GM23338 (cell line): ENCODE results near the gene KRT71. TPM values are rescaled to one million over a fixed set of nuclear protein-coding genes. Genes with fewer than 3 reads are reported as not detected.

Source experiments
- ATAC-seq: fragments of 200-7000 bp; cut with Tn5 transposase; 3 replicates; pipeline ENCODE4 v1.9.1; 2020
- DNase-seq: peaks from one replicate; pipeline ENCODE4 v3.0.0-alpha.2; 2015; ENCODE audit warnings: low spot score
- H2AFZ ChIP-seq: fragments of 200-600 bp; sonication (generic); 2 replicates; pipeline ENCODE4 v1.8.0; 2016; ENCODE audit warnings: antibody characterized with exemption, mild to moderate bottlenecking, moderate library complexity
- H3F3A ChIP-seq: fragments of 200-600 bp; sonication (generic); replicated peaks from 2 replicates; pipeline ENCODE4 v1.8.0; 2017; ENCODE audit warnings: antibody characterized with exemption, mixed run types, low read depth
- H3K27ac ChIP-seq: fragments of 200-600 bp; sonication (generic); 2 replicates; pipeline ENCODE4 v1.6.1; 2016; ENCODE audit warnings: low read depth
- H3K27me3 ChIP-seq: fragments of 200-600 bp; sonication (generic); 2 replicates; pipeline ENCODE4 v1.8.0; 2016; ENCODE audit warnings: mild to moderate bottlenecking, mixed run types, moderate library complexity; ENCODE audit not compliant: insufficient read depth
- H3K36me3 ChIP-seq: fragments of 200-600 bp; sonication (generic); 2 replicates; pipeline ENCODE4 v1.8.0; 2016; ENCODE audit warnings: mild to moderate bottlenecking; ENCODE audit not compliant: insufficient read depth
- H3K4me1 ChIP-seq: fragments of 200-600 bp; sonication (generic); 2 replicates; pipeline ENCODE4 v1.8.0; 2016; ENCODE audit warnings: mild to moderate bottlenecking, moderate library complexity; ENCODE audit not compliant: insufficient read depth
- H3K4me2 ChIP-seq: fragments of 200-600 bp; sonication (generic); 2 replicates; pipeline ENCODE4 v1.7.1; 2017; ENCODE audit warnings: mixed run types
- H3K4me3 ChIP-seq: fragments of 200-600 bp; sonication (generic); 2 replicates; pipeline ENCODE4 v1.6.1; 2016; ENCODE audit warnings: mixed run types
- H3K79me2 ChIP-seq: fragments of 200-600 bp; sonication (generic); replicated peaks from 2 replicates; pipeline ENCODE4 v1.8.0; 2017; ENCODE audit warnings: mild to moderate bottlenecking; ENCODE audit not compliant: insufficient read depth
- H3K9me2 ChIP-seq: fragments of 200-600 bp; sonication (generic); 2 replicates; pipeline ENCODE4 v1.8.0; 2017; ENCODE audit not compliant: insufficient read depth
- H4K20me1 ChIP-seq: fragments of 200-600 bp; sonication (generic); replicated peaks from 2 replicates; pipeline ENCODE4 v1.8.0; 2017; ENCODE audit warnings: mild to moderate bottlenecking; ENCODE audit not compliant: insufficient read depth
- H3K27ac Mint-ChIP-seq: 2 replicates; pipeline ENCODE4 v1.8.0; 2020; ENCODE audit warnings: inconsistent platforms, mild to moderate bottlenecking, moderate library complexity, mixed read lengths
- H3K27me3 Mint-ChIP-seq: 3 replicates; pipeline ENCODE4 v1.8.0; 2022; ENCODE audit warnings: low read depth, mild to moderate bottlenecking, moderate library complexity, mixed read lengths, inconsistent platforms; ENCODE audit not compliant: insufficient read depth, poor library complexity
- H3K36me3 Mint-ChIP-seq: 3 replicates; pipeline ENCODE4 v1.8.0; 2021; ENCODE audit warnings: low read depth, mild to moderate bottlenecking, inconsistent platforms, moderate library complexity, mixed read lengths
- H3K4me1 Mint-ChIP-seq: 3 replicates; pipeline ENCODE4 v1.8.0; 2020; ENCODE audit warnings: mild to moderate bottlenecking, inconsistent platforms, mixed read lengths
- H3K4me3 Mint-ChIP-seq: 3 replicates; pipeline ENCODE4 v1.8.0; 2021; ENCODE audit warnings: moderate library complexity, mild to moderate bottlenecking, inconsistent platforms, mixed read lengths
- H3K9me3 Mint-ChIP-seq: 3 replicates; pipeline ENCODE4 v1.8.0; 2020; ENCODE audit warnings: moderate library complexity, mild to moderate bottlenecking, inconsistent platforms, mixed read lengths
- CREB1 ChIP-seq: fragments of 250-450 bp; sonication (Bioruptor Pico); IDR thresholded peaks from 2 replicates; pipeline ENCODE4 v1.5.0; 2020; ENCODE audit warnings: low read depth, mild to moderate bottlenecking, moderate library complexity
- EZH2 ChIP-seq: fragments of 200-600 bp; sonication (generic); IDR thresholded peaks from one replicate; pipeline ENCODE4 v1.8.0; 2017; ENCODE audit warnings: antibody characterized with exemption, mild to moderate bottlenecking, low read depth; ENCODE audit not compliant: unreplicated experiment
- EZH2phosphoT487 ChIP-seq: fragments of 200-600 bp; sonication (generic); IDR thresholded peaks from one replicate; pipeline ENCODE4 v1.8.1; 2018; ENCODE audit warnings: antibody characterized with exemption; ENCODE audit not compliant: unreplicated experiment
- JUNB ChIP-seq: IDR thresholded peaks from one replicate; pipeline ENCODE4 v1.6.1; 2016; ENCODE audit warnings: antibody characterized with exemption; ENCODE audit not compliant: unreplicated experiment
- NANOG ChIP-seq: IDR thresholded peaks from 2 replicates; pipeline ENCODE4 v1.6.1; 2016; ENCODE audit warnings: antibody characterized with exemption, borderline replicate concordance
- POLR2AphosphoS5 ChIP-seq: IDR thresholded peaks from 2 replicates; pipeline ENCODE4 v1.6.1; 2016; ENCODE audit warnings: antibody characterized with exemption, low read depth
- ZNF114 ChIP-seq: fragments of 250-450 bp; sonication (Bioruptor Pico); IDR thresholded peaks from 2 replicates; pipeline ENCODE4 v1.5.0; 2020; ENCODE audit warnings: mild to moderate bottlenecking, moderate library complexity
- ZNF331 ChIP-seq: fragments of 250-450 bp; sonication (Bioruptor Pico); IDR thresholded peaks from 2 replicates; pipeline ENCODE4 v1.5.0; 2020; ENCODE audit warnings: low read depth, mild to moderate bottlenecking, moderate library complexity
- polyA plus RNA-seq: library from polyadenylated mRNA; unstranded; fragments of >200 nt; fragmentation: Nextera tagmentation; extraction: Ambion mirVana; gene quantifications from 2 replicates; pipeline ENCODE4 v1.2.1, GENCODE V29; 2016
- total RNA-seq: library from RNA; depleted of rRNA; stranded (reverse); fragments of >200 nt; shearing (Covaris generic); gene quantifications from 2 replicates; pipeline ENCODE4 v1.2.3, GENCODE V29; 2014
- TF ChIP-seq, protein P1 (sequence below): IDR thresholded peaks from 2 replicates; pipeline ENCODE4 v1.6.1; 2016; ENCODE audit warnings: antibody characterized with exemption
- TF ChIP-seq, protein P2 (sequence below), 2 experiments: fragments of 200-600 bp in 1 of 2; sonication (generic) in 1 of 2; conservative IDR thresholded peaks; 2 replicates each; pipeline versions ENCODE4 v1.5.1 to v1.6.1; 2016 to 2017; ENCODE audit warnings: antibody characterized with exemption in 2 of 2, low read depth in 2 of 2, mild to moderate bottlenecking in 2 of 2, moderate library complexity in 1 of 2

The KRT71 gene
- total and polyA plus RNA-seq, 2 experiments from 2014 or later, result not detected

DNA sequence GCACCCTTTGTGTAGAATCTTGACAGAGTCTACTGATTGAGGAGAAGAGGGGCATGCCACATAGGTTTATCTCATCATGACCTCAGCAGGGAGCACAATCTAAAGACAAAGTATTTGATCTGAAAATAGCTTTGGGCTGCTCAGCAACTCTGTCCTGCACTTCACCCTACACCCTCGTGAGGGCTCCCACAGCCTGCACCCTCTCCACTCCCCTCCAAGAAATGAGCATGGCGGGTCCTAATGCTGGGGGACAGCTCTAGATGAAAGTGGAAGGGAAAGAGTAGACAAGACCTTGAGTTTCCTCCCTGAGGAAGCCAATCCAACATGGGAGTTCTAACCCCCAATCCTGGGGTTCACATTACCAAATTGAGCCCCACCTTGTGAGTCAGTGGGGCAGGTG lies 22.0 kb downstream of the KRT71 start (continued):
- TF ChIP-seq CREB1 (CRISPR knock-in tag), result no peak
- TF ChIP-seq, protein P1, sequence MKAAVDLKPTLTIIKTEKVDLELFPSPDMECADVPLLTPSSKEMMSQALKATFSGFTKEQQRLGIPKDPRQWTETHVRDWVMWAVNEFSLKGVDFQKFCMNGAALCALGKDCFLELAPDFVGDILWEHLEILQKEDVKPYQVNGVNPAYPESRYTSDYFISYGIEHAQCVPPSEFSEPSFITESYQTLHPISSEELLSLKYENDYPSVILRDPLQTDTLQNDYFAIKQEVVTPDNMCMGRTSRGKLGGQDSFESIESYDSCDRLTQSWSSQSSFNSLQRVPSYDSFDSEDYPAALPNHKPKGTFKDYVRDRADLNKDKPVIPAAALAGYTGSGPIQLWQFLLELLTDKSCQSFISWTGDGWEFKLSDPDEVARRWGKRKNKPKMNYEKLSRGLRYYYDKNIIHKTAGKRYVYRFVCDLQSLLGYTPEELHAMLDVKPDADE, result no peak

DNA sequence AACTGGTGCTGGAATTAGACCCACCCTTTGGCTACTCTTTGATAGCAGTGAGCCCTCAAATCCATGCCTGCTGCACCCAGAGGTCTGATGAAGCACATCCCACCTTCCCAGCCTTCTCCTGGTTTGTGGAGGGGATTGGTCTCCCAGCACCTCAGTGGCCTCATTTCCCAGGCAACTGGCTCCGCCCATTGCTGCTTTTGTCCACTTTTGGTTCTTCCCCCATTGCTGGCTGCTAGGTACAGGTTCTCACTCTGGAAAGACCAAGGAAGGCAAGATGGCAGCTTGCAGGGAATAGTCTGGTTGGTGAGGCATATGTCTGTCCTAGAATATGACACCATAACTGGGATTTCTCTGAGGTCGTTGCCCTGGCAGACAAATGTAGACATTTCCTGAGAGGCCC lies 22.6 kb downstream of the KRT71 start:
- Mint-ChIP-seq H3K4me3 (no peak overlapping the region), H3K9me3 (no peaks in the 10 kb centered on the region)
- no peaks in the 10 kb centered on the region for H3K36me3 ChIP-seq

DNA sequence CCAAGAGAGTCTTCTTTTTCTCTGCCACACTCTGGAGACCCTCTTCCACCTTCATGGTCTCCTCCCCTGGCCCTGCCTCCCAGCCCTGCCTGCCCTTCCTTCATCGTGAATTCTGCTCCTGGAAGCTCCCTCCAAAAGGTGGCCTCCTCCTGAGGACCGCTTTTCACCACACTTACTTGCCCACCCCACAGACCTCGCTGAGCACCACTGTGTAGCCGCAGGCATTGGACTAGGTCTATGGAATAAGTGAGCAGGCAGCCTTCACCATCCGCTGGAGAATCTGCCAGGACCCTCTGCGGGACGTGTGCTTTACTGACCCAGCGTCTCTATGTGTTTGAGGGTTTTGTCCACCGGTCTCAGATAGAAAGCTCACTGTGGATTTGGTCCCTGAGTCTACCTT lies 23.1 kb downstream of the KRT71 start:
- Histone ChIP-seq H3K9me2 (no peaks in the 10 kb centered on the region), H3K4me3 (no peak overlapping the region), H4K20me1 (no peaks in the 10 kb centered on the region), H3K79me2 (no peaks in the 10 kb centered on the region), H3K36me3 (no peaks in the 10 kb centered on the region), H3K4me1 (no peaks in the 10 kb centered on the region), H3K27me3 (no peaks in the 10 kb centered on the region), H3K27ac (no peak overlapping the region), H3F3A (no peaks in the 10 kb centered on the region), H2AFZ (no peak overlapping the region), H3K4me2 (no peak overlapping the region)
- no peaks in the 10 kb centered on the region for H3K4me1 Mint-ChIP-seq
- H3K4me3 Mint-ChIP-seq, result no peak overlapping the region
- DNase-seq (no peak), ATAC-seq (no peak)
- H3K36me3 Mint-ChIP-seq, result no peaks in the 10 kb centered on the region
- no peaks in the 10 kb centered on the region for H3K9me3 Mint-ChIP-seq
- H3K27me3 Mint-ChIP-seq, result peaks cover 4% of the 10 kb centered on the region
- H3K27ac Mint-ChIP-seq, result no peak overlapping the region
- no peak for TF ChIP-seq NANOG
- TF ChIP-seq, protein P2, sequence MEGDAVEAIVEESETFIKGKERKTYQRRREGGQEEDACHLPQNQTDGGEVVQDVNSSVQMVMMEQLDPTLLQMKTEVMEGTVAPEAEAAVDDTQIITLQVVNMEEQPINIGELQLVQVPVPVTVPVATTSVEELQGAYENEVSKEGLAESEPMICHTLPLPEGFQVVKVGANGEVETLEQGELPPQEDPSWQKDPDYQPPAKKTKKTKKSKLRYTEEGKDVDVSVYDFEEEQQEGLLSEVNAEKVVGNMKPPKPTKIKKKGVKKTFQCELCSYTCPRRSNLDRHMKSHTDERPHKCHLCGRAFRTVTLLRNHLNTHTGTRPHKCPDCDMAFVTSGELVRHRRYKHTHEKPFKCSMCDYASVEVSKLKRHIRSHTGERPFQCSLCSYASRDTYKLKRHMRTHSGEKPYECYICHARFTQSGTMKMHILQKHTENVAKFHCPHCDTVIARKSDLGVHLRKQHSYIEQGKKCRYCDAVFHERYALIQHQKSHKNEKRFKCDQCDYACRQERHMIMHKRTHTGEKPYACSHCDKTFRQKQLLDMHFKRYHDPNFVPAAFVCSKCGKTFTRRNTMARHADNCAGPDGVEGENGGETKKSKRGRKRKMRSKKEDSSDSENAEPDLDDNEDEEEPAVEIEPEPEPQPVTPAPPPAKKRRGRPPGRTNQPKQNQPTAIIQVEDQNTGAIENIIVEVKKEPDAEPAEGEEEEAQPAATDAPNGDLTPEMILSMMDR (conservative IDR thresholded peaks at IDR 0.05; ENCODE audit: low read depth in 2 of 2), result no peak
- no peak for TF ChIP-seq EZH2phosphoT487
- TF ChIP-seq ZNF114 (CRISPR knock-in tag), result no peak
- TF ChIP-seq EZH2, result no peak
- TF ChIP-seq, protein P1, result no peak

More for the DNA sequence above, 22.6 kb downstream of the KRT71 start:
- Mint-ChIP-seq H3K27ac (no peak overlapping the region), H3K27me3 (peaks cover 4% of the 10 kb centered on the region), H3K4me1 (no peaks in the 10 kb centered on the region), H3K36me3 (no peaks in the 10 kb centered on the region)
- Histone ChIP-seq H3K9me2 (no peaks in the 10 kb centered on the region), H3K4me1 (no peaks in the 10 kb centered on the region), H3F3A (no peaks in the 10 kb centered on the region), H3K4me3 (no peak overlapping the region), H2AFZ (no peak overlapping the region), H4K20me1 (no peaks in the 10 kb centered on the region), H3K4me2 (no peak overlapping the region), H3K27ac (no peak overlapping the region), H3K79me2 (no peaks in the 10 kb centered on the region), H3K27me3 (no peaks in the 10 kb centered on the region)
- no peak for ATAC-seq
- TF ChIP-seq JUNB (no peak), ZNF331 (CRISPR knock-in tag) (no peak), POLR2AphosphoS5 (no peak), EZH2phosphoT487 (no peak), CREB1 (CRISPR knock-in tag) (no peak)
- TF ChIP-seq, protein P1, result no peak
- no peak for DNase-seq
